ENCODE data around the gene TREM1.
"Not testable (repeated sequence)": the region's sequence is repeated elsewhere in the genome, so short reads cannot be mapped to it uniquely, and the experiment has no call there.

The TREM1 gene

DNA sequence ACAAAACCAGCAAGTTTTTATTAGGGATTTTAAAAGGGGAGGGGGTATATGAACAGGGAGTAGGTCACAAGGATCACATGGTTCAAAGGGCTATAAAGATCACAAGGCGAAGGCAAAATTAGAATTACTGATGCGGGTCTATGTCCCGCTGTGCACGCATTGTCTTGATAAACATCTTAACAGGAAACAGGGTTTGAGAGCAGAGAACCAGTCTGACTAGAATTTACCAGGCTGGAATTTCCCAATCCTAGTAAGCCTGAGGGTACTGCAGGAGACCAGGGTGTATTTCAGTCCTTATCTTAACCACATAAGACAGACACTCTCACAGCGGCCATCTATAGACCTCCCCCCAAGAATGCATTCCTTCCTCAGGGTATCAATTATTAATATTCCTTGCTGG, 10.8 kb upstream of the TREM1 start:
- DNase-seq (ENCODE audit: low read depth) = not testable (repeated sequence)

DNA sequence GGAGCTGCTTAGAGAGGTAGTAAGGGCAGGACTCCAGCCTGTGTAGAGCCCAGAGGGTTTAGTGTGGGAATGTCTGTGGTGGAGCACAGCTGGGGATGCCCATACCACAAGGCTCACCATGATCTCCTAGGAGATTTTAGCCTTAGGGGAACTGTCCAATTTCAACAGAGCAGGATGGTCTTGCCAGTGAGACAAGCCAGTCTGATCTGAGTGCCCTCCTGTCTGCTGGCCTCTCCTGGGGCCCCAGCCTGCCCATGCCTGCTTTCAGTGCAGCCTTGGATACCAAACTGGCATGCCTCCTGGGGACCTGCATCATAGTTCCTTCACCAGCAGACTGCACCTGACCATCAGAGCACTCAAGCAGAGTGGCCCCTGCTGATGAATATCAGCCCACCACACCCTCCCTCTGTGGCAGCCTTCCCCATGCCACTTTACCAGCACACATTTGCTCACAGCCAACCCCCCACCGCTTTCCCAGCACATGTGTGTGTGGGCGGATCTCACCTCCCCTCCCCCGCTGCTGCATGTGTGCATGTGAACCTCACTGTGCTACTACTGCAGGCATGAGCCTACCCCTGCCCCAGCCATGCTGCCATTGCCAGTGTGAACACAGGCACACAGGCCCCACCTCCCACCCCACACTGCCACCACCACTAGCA, 7.9 kb upstream of the TREM1 start:
- no peak for DNase-seq (ENCODE audit: low read depth)

DNA sequence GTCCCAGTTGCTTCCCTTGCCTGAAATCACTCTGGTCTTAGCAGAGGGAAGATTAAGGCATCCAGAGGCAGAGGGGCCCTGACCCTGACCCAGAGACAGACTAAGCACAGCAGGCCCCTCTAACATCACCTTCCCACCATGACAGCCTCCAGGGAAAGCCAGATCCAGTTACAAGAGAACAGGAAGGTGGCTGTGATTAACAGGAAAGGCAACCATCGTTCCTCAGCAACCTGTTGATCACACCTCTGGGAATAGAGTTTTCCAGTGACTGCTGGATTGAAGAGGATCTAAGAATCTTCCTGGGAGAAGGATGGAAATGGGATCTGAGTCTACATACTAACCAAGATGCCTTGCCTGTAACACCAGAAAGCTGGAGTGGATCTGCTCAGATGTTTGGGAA, 5.2 kb upstream of the TREM1 start:
- no peak for DNase-seq (ENCODE audit: low read depth)

DNA sequence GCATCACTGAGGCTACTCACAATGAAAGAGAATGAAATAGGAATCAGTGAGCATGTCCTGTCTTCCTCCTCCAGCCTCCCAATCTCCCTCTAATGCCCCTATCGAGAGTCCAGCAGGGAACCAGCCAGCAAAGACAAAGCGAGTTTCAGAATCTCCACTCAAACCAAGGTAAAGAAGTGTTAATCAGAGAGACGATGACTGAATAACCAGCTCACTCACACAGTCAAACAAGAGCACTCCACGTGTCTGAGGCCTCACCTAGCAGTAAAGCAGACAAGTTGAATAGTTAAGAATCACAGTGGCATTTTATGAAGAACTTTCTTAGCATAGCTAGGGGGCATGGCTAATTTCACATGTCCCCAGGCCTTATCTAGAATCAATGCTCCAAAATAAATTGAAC, 3.3 kb upstream of the TREM1 start:
- DNase-seq (ENCODE audit: low read depth) = no peak

DNA sequence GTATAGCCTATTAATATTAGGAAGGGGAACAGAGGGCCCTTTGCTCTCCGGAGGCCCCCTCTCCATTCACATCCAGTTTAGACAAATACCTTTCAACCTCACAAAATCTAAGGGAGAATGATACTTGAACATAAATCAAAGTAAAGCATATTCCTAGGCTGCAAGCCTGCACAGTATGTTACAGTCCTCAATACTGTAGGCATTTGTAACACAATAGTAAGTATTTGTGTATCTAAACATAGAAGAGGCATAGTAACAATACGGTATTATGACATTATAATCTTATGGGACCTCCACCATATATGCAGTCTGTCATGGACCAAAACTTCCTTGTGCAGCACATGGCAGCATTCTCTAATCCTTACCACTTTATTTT, 2.3 kb upstream of the TREM1 start:
- no peak for DNase-seq (ENCODE audit: low read depth)

DNA sequence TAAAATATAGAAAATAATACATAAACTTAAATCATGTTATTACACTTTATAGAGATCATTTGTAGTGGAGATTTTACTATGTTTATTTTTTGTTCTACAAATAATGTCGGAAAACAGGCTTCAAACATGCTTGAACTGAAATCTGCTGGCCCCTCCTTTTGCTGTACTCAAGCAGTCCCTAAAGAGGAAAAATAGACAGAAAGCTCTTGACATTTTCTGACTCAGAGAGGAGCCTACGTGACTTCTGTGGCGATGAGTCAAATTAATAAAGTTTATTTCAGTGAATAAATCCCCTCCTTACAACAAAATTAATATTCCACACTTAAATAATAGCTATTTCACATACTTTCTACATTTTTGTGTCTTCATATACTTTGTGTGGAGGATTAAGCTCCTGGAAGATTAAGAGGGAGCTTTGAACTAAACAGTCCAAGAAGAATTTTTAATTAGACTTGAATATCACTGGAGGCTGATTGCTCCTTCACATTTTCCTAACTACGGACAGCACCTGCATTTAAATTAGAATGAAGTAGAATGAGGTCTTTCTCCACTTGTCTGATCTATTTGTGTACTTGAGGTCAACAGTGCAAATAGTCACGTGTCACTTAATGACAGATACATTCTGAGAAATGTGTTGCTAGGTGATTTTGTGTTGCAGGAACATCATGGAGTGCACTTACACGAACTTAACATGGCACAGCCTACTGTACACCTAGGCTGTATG, 1.7 kb upstream of the TREM1 start:
- DNase-seq (ENCODE audit: low read depth) = no peak

DNA sequence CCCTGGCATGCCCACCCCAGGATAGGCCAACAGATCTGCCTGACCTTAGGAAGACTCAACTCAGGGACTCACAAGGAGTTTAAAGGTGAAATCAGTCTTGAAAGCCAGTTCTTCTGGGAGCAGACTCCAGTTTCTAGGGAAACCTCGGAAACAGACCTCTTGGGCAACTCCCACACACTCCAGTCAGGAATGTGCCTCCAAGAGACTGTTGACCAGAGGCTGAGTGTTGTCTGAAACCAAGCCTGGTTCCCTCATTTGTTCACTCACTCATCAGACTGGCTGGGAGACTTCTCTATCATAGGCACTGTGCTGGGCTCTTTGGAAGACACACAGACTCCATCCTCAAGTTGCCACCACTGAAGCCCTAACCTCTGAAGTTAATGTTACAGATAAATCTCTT, 1.8 kb downstream of the TREM1 start:
- no peak for DNase-seq (ENCODE audit: low read depth)

DNA sequence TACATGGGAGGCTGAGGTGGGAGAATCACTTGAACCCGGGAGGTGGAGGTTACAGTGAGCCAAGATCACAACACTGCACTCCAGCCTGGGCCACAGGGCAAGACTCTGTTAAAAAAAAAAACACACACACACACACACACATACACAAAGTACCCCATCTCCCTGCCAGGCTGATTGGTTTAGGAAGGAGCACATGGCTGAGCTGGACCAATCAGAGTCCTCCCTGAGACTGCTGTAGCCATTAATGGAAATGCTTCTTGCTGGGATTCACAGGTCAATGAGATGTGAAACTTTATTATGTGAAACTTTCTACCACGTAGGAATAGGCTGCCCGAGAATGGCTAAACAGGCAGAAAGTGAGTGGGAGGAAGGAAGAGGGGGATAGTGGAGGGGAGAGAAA, 2.9 kb downstream of the TREM1 start:
- DNase-seq (ENCODE audit: low read depth) = no peak

DNA sequence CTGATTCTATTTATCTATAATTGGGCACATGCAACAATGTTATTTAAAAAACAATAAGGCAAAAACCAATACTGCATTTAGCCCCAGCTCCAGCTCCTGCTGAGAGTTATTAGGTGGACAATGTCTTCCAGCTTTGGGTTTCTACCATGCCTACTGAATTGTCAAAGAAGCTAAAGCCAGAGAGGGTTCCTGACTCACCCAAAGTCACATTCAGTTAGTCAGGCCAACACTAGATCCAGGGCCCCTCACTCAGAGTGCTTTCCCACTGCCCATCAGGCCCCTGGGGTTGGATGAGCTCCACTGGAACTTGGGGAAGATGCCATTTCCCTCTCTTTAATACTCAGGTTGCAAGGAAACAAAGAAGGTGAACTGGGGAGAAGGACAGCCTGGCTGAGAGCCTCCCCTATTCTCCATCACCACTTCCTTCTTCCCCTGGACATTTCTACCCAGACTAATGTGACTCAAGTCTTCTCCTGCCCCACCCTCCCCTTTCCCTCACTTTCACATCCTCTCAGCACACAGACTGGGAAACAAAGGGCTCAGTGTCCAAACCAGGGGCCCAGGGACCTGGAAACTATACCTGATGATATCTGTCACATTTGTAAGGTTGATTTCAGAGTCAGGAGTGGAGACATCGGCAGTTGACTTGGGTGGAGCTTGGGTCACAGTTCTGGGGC, 6.0 kb downstream of the TREM1 start:
- DNase-seq (ENCODE audit: low read depth) = no peak

DNA sequence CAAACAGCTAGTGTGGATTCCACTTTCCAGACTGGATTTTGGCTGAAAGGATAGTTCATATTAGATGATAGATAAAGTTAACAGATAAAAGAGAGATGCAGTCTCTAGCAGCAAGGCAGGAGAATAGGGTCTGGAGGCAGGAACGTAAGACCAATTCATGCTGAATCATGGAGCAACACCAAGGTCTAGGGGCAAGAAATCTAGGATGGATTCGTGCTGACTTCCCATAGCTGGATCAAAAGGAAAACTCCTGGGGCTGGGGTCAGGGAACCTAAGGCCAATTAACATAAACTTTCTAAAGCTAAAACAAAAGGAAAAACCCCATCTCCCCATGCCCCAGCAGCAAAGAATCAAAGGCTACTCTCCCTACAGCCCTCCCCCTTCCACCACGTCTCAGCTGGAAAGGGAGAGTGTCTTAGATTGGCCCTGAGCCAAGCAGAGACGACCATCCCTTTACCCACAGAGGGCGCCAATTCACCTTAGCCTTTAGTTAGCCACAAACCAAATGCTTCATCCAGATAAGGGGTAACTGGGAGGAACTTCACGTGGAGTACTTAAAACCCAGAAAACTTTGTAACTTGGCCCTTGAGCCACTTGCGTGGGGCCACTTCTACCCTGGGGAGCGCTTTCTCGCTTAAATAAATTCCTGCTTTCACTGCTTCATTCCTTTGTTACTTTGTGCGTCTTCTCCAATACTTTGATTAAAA, 7.6 kb downstream of the TREM1 start:
- DNase-seq (ENCODE audit: low read depth) = peak; percentile 24

DNA sequence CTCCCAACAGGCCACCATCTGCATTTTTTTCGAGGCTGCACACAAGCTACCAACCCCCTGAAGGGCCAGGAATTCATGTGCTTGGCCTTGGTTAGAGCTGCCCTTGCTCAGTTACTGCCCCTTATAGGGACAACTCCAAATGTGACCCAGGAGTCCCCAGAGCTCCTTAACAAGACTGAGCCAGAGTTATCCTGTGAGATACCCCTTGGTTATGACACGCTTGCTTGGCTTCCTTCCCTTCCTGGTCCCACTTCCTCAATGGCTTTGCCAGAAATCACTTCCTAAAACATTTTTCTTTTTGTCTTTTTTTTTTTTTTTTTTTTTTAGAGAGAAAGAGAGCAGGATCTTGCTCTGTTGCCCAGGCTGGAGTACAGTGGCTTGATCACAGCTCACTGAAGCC, 8.9 kb downstream of the TREM1 start:
- no peak for DNase-seq (ENCODE audit: low read depth)

DNA sequence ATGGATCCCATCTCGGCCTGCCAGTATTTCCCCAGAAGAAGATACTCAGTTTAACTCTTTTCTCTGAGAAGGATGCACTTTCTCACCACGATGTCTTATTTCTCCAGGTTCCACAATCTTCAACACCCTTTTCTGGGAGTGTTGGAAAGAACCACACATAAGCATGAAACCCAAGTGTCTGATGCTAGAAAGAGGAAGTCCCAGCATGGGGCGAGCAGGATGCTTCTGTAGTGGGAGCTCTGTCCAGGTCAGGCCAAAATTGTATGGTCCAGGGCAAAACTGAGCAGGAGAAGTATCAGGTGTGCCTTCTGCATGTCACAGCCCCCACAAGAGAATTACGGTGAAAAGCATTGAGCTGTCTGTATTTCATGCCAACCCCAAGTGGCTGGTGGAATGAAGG, 11.0 kb downstream of the TREM1 start:
- DNase-seq (ENCODE audit: low read depth) = no peak

DNA sequence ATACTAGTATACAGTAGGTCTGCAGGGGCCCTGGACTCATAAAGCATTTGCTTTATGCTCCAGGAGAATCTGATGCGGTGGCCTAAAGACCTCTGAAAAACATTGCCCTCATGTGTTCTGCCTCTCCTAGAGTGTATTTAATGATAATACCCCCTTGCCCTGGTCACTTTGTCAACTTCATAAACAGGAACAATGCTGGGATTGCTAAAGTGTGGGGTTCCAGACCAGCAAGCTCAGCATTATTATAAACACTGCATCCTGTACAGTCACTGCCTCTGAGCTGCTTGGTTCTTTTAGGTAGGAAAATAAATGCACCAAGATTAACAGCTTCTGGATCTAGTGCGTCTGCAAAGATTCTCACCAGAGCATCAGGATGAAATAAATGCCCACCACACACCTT, 12.2 kb downstream of the TREM1 start:
- DNase-seq (ENCODE audit: low read depth) = no peak

DNA sequence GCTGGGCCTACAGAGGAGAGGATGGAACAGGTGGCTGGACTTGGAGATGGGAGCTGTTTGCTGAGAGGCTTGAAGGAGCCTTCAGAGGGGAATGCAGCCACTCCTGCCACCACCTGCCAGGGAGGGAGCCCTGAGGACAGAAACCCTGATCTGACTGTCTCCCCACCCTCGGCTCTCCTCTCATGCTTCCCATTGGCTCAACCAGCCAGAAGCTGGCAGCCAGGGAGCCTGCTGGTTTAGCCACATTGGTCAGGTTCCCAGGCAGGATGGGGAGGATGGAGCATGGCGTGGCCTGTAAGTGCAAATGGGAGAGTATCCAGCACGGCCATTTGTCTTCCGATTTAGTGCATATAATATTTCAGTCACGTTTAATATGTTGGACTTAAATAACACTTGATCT, 12.8 kb downstream of the TREM1 start:
- no peak for DNase-seq (ENCODE audit: low read depth)

DNA sequence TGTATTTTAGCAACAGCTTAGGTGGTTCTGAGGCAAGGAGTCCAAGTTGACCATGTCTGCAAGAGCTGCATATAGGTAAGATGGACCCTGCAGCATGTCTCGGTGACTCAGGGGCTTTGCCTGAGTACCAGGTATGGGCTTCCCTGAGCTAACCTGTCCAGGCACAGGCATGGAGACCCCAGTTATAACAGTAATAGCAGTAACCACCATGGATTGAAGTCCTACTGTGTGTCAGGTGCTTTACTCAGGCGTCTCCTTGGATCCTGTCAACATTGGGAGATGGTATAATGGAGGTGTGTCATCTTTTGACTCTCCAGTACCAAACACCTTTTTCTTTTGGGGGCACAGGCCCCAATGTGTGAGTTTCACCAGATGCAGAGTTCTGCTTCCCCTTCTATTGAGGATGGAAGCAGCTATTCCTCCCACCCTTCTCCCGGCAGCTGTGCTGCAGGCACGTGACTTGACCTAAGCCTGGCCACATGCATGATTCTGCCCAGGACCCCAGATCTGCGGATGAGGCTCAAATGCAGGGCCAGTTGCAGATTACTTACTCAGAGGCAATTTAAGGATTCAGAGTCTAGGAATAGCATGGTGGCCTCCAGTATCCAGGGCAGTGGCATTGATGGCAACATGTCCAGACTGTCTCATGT, 13.8 kb downstream of the TREM1 start:
- DNase-seq (ENCODE audit: low read depth) = no peak

DNA sequence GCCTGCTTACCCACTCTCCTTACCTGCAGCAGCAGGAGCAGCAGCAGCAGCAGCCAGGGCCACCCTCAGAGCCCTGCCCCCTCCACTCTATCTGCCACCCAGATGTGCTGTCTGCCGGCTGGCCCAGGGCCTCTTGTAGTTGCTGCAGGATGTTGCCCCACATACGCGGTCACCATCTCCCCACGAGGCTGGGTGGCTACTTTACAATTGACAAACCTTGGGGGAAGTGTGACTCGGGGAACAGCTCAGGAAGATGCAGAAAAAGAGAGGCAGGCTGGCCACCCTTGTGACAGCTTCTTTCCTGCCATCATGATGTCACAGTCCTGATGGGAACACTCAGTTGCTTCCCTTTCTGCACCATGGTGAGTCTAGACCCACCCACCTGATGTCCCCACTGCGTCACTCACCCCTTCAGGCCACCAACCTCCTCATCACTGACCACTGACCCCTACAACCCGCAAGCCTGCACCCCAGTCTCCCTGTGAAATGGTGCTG, 14.5 kb downstream of the TREM1 start:
- DNase-seq (ENCODE audit: low read depth) = no peak

DNA sequence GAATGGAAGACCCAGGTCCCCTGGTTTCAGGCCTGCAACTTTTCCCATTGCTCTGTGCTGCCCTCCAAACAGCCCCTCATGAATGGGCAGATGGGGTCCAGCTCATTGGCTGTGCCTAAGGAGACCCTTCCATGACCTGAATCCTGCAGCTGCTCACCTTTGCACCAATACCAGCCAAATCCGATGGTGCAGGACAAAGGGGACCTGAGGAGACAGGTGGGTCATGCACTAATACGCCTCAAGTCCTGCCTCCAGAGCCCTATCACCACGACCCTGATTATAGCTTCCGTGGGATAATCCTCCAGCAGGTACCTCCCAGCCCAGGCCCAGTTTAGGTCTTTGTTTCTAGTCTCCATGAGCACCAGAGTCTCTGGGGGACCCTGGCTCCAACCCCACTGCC, 16.8 kb downstream of the TREM1 start:
- DNase-seq (ENCODE audit: low read depth) = no peak

DNA sequence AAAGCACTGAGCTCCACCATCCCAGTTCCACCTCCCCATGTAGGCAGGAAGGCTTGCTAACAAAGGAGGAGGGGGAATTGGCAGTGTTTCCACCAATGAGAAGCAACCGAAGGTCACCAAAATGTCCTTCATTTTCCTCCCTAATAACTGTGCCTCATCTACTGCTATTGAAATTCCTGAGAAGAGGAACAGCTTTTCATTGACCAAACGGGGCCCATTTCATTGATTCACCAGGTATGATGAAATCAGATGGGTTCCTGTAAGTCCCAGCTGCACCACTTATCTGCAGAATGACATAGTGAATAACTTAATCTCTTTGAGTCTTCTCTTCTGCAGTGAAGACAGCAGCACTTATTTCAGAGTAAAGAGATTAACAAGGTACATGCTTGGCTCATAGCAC, 17.3 kb downstream of the TREM1 start:
- no peak for DNase-seq (ENCODE audit: low read depth)

DNA sequence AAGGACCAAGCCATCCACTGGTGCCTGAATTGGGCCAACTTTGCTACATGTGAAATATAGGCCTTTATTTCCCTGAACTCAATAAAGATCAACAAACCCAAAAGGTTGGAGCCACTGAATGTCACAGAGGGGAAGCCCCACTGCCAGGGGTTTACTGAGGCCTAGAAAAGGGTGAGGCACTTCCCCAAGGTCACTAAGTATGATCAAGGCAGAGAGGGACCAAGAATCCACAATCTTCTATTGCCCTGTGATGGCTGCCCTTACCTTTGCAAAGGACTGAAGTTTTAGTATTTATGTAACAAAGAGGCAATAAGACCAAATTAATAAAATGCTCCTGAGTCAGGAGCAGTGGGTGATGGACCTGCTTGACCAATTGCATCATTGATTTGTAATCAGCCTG, 18.0 kb downstream of the TREM1 start:
- no peak for DNase-seq (ENCODE audit: low read depth)

DNA sequence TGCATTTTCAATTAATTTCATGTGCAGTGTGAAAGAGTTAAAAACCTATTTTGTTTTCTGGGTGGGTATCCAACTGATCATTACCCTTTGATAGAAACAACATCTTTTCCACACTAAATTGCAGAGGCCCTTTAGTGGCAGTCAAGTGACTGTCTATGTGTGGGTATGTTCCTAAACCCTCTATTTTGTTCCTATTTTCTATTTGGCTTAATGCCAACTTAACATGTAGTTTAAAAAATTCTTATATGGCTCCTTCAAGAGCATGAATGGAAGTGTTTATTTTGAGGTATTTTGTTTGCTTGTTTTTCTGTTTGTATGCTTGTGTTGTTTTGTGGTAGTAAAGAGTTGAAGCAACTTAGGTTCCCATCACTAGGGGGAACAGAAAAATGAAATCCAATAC, 19.9 kb downstream of the TREM1 start:
- DNase-seq (ENCODE audit: low read depth) = no peak

DNA sequence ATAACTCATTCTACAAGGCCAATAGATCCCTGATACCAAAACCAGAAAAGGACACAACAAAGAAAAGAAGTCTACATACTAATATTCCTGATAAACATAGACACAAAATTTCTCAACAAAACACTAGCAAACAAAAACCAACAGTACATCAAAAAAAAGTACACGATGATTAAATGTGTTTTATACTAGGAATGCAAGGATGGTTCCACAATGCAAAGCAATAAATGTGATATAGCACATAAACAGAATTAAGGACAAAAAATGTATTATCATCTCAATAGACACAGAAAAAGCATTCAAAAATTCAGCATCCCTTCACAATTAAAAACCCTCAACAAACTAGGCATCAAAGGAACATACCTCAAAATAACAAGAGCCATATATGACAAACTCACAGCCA, 23.2 kb downstream of the TREM1 start:
- no peak for DNase-seq (ENCODE audit: low read depth)

DNA sequence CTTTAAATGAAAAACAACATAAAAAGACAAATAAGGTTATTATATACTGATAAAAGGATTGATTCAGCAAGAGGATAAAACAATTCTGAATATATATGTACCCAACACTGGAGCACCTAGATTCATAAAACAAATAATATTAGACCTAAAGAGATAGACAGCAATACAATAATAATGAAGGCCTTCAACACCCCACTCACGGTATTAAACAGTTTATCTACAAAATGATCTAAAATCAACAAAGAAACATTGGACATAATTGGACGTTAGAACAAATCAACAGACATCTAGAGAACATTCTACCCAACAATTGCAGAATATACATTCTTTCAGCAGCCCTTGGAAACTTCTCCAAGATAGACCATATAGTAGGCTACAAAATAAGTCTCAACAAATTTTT, 24.1 kb downstream of the TREM1 start:
- DNase-seq (ENCODE audit: low read depth) = no peak

DNA sequence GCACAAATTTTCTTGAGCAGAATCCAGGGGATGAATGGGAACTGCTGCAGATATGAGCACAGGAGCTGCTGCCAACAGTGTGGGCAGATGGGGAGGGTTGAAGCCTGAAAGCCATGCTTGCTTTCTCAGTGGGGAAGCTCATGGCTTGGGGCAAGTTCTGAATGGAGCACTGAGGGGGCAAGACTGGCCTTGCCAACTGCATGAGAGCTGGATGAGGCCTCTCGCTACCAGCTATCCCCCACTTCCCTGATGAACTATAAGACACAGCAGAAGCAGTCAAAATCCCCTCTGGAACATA, 28.3 kb downstream of the TREM1 start:
- no peak for DNase-seq (ENCODE audit: low read depth)

All from stimulated activated CD8-positive, alpha-beta memory T cell treated with anti-CD3 and anti-CD28 coated beads, Interleukin-12 subunit alpha, Interleukin-12 subunit beta, amount 100 ng/mL, for 4 hours (primary cell).